Calu3 (cell line): ENCODE data around the gene TMC1. TPM values are rescaled to one million over a fixed set of nuclear protein-coding genes. Genes with fewer than 3 reads are reported as not detected.
A peak's percentile ranks its signal among the peaks of the same experiment; 100 is the strongest.
"Not testable (repeated sequence)": the region's sequence is repeated elsewhere in the genome, so short reads cannot be mapped to it uniquely, and the experiment has no call there.

Experiments
- BruUV-seq: library from RNA; stranded (reverse); fragments of 400-500 nt; replicated peaks from 2 replicates; lab custom pipeline; 2021; lab: Mats Ljungman, UMichigan
- CTCF ChIA-PET: fragments of 300-600 bp; sonication (Branson Sonifier 250); formaldehyde crosslinking; loops from one replicate; lab custom pipeline; 2022; ENCODE audit warnings: antibody characterized with exemption; lab: Charles Lee
- DNase-seq: peaks from one replicate; pipeline ENCODE4 v3.0.0; 2022
- H3K27ac Mint-ChIP-seq: one replicate; pipeline ENCODE4 v1.8.0; 2022; ENCODE audit warnings: mixed read lengths; ENCODE audit not compliant: unreplicated experiment
- H3K27me3 Mint-ChIP-seq: one replicate; pipeline ENCODE4 v1.8.0; 2022; ENCODE audit warnings: mixed read lengths; ENCODE audit not compliant: unreplicated experiment
- H3K36me3 Mint-ChIP-seq: one replicate; pipeline ENCODE4 v1.8.0; 2022; ENCODE audit warnings: mild to moderate bottlenecking, moderate library complexity, mixed read lengths; ENCODE audit not compliant: insufficient read depth, unreplicated experiment
- H3K4me1 Mint-ChIP-seq: one replicate; pipeline ENCODE4 v1.8.0; 2022; ENCODE audit warnings: mild to moderate bottlenecking, low read depth, mixed read lengths; ENCODE audit not compliant: unreplicated experiment
- H3K4me3 Mint-ChIP-seq: one replicate; pipeline ENCODE4 v1.8.0; 2022; ENCODE audit warnings: mild to moderate bottlenecking, low read depth, moderate library complexity, mixed read lengths; ENCODE audit not compliant: unreplicated experiment
- H3K9me3 Mint-ChIP-seq: one replicate; pipeline ENCODE4 v1.8.0; 2022; ENCODE audit warnings: low read depth, mixed read lengths; ENCODE audit not compliant: unreplicated experiment
- CTCF ChIP-seq: fragments of 200-600 bp; IDR thresholded peaks from one replicate; pipeline ENCODE4 v1.8.0; 2022; ENCODE audit warnings: antibody characterized with exemption; ENCODE audit not compliant: unreplicated experiment
- intact Hi-C: fragments of 100-400 bp; cut with micrococcal nuclease; formaldehyde crosslinking; loops from one replicate; pipeline ENCODE4 v1.10.0; 2022; ENCODE audit not compliant: unreplicated experiment
- total RNA-seq: library from RNA; stranded (reverse); gene quantifications from 2 replicates; pipeline ENCODE4 v1.2.3, GENCODE V29; 2022

Gene TMC1
- total RNA-seq, 1 experiment from 2014 or later = not detected

- Mint-ChIP-seq H3K9me3 (no peaks in the 10 kb centered on the region), H3K27ac (peak overlapping the region; percentile 70), H3K36me3 (no peaks in the 10 kb centered on the region), H3K27me3 (no peaks in the 10 kb centered on the region), H3K4me3 (no peak overlapping the region), H3K4me1 (peaks cover 13% of the 10 kb centered on the region)
- CTCF ChIA-PET = interaction anchor here (0.6 kb wide), 1 partner anchor 20 kb away, joined by 3 read pairs; no protein-coding TSS in a partner anchor
- TF ChIP-seq CTCF = no peak
- intact Hi-C loops = no loop called here
- no TSS peak for BruUV-seq
- DNase-seq = no peak
These were observed 12.4 kb upstream of the TMC1 start for GRCh38 chr9:72509053-72509452.

- Mint-ChIP-seq H3K27me3 (no peaks in the 10 kb centered on the region), H3K27ac (peak overlapping the region; percentile 70), H3K36me3 (no peaks in the 10 kb centered on the region), H3K4me1 (peaks cover 13% of the 10 kb centered on the region), H3K4me3 (no peak overlapping the region), H3K9me3 (no peaks in the 10 kb centered on the region)
- CTCF ChIA-PET = interaction anchor here (0.6 to 0.7 kb wide), 2 partner anchors 20 to 89 kb away, joined by 3 read pairs; no protein-coding TSS in a partner anchor
- no TSS peak for BruUV-seq
- TF ChIP-seq CTCF = no peak
- intact Hi-C loops = no loop called here
- no peak for DNase-seq
These were observed 11.8 kb upstream of the TMC1 start for GRCh38 chr9:72509635-72510034.

- H3K27ac Mint-ChIP-seq, H3K27me3 Mint-ChIP-seq, BruUV-seq, H3K9me3 Mint-ChIP-seq, H3K4me3 Mint-ChIP-seq, CTCF ChIA-PET, H3K36me3 Mint-ChIP-seq, DNase-seq, H3K4me1 Mint-ChIP-seq: not testable (repeated sequence)
- intact Hi-C loops = loop anchor here (10.0 kb wide), 1 partner anchor 76 kb away; no protein-coding TSS in a partner anchor
These were observed 397 bp upstream of the TMC1 start for GRCh38 chr9:72521011-72521410.

GRCh38 chr9:72524820-72525540 lies 3.6 kb downstream of the TMC1 start:
- Mint-ChIP-seq H3K36me3 (peaks cover 5% of the 10 kb centered on the region), H3K4me3 (no peak overlapping the region), H3K27ac (peak overlapping the region; percentile 50), H3K9me3 (no peaks in the 10 kb centered on the region), H3K27me3 (no peaks in the 10 kb centered on the region), H3K4me1 (peaks cover 27% of the 10 kb centered on the region)
- peak; percentile 62 for DNase-seq
- BruUV-seq = no TSS peak
- intact Hi-C loops = loop anchor here (5.0 to 10.0 kb wide), 5 partner anchors 48 to 233 kb away; no protein-coding TSS in a partner anchor
- CTCF ChIA-PET = interaction anchor here (0.5 to 1.0 kb wide), 5 partner anchors 13 to 160 kb away, joined by 3 to 6 read pairs (median 4); no protein-coding TSS in a partner anchor
- no peak for TF ChIP-seq CTCF
